B cell (primary cell): Measurements from ENCODE around the gene SPEF1. TPM values are rescaled to one million over a fixed set of nuclear protein-coding genes. Genes with fewer than 3 reads are reported as not detected.

Experiments
- ATAC-seq: fragments of 200-7000 bp; cut with Tn5 transposase; one replicate; pipeline ENCODE4 v1.10.0; 2021; ENCODE audit warnings: low read depth, mild to moderate bottlenecking, moderate number of reproducible peaks, moderate library complexity
- CTCF ChIA-PET: fragments of 350-600 bp; sonication (Branson Sonifier 250); formaldehyde crosslinking; loops from one replicate; lab custom pipeline; 2021; ENCODE audit warnings: antibody characterized with exemption, inconsistent platforms; lab: Charles Lee
- POLR2A ChIA-PET: fragments of 350-600 bp; sonication (Branson Sonifier 250); formaldehyde crosslinking; loops from one replicate; lab custom pipeline; 2021; ENCODE audit warnings: antibody characterized with exemption; lab: Charles Lee
- DNase-seq: peaks from one replicate; pipeline ENCODE4 v3.0.0; 2013
- H2AFZ ChIP-seq: 2 replicates; pipeline ENCODE4 v1.6.1; 2012; ENCODE audit warnings: mild to moderate bottlenecking, low read depth, low read length; ENCODE audit not compliant: insufficient read depth, poor library complexity, severe bottlenecking
- H3K27ac ChIP-seq, 2 donors: 1 replicate in 1 of 2; 2 replicates in 1 of 2; pipeline ENCODE4 v1.5.1; 2012 to 2013; ENCODE audit warnings: low read length in 2 of 2, mild to moderate bottlenecking in 2 of 2, moderate library complexity in 1 of 2
- H3K27me3 ChIP-seq, 4 experiments: fragments of 200-600 bp in 1 of 4; sonication (generic) in 1 of 4; replicated peaks in 1 of 4; 1 replicate in 2 of 4; 2 replicates in 2 of 4; pipeline versions ENCODE4 v1.6.1 to v1.7.0; 2013 to 2016; ENCODE audit warnings: low read length in 3 of 4, mild to moderate bottlenecking in 2 of 4, mixed read lengths in 1 of 4, moderate library complexity in 1 of 4; ENCODE audit not compliant: insufficient read depth in 4 of 4, control insufficient read depth in 3 of 4; ENCODE audit errors: control extremely low read depth in 1 of 4
- H3K36me3 ChIP-seq, 2 experiments: replicated peaks in 1 of 2; 1 replicate in 1 of 2; 2 replicates in 1 of 2; pipeline versions ENCODE4 v1.6.1 to v1.7.1; 2013; ENCODE audit warnings: low read length in 1 of 2; ENCODE audit not compliant: insufficient read depth in 2 of 2, control insufficient read depth in 1 of 2; ENCODE audit errors: control extremely low read depth in 1 of 2, extremely low read depth in 1 of 2
- H3K4me1 ChIP-seq, 2 donors: fragments of 200-600 bp in 1 of 2; sonication (generic) in 1 of 2; 1 replicate in 1 of 2; 2 replicates in 1 of 2; pipeline versions ENCODE4 v1.5.1 to v1.6.1; 2013 to 2017; ENCODE audit warnings: low read length in 2 of 2; ENCODE audit not compliant: control insufficient read depth in 2 of 2, insufficient read depth in 2 of 2
- H3K4me2 ChIP-seq: replicated peaks from 2 replicates; pipeline ENCODE3; 2012; ENCODE audit warnings: mild to moderate bottlenecking, low read depth, low read length; ENCODE audit not compliant: poor library complexity, severe bottlenecking
- H3K4me3 ChIP-seq, 5 experiments: fragments of 200-600 bp in 1 of 5; sonication (generic) in 1 of 5; 1 replicate in 3 of 5; 2 replicates in 2 of 5; pipeline versions ENCODE4 v1.5.1 to v1.7.0; 2011 to 2016; ENCODE audit warnings: low read length in 4 of 5, mild to moderate bottlenecking in 4 of 5, low read depth in 2 of 5, control low read depth in 1 of 5, moderate library complexity in 1 of 5; ENCODE audit not compliant: insufficient read depth in 1 of 5; ENCODE audit errors: control extremely low read depth in 1 of 5, extremely low read depth in 1 of 5
- H3K79me2 ChIP-seq: fragments of 200-600 bp; sonication (generic); one replicate; pipeline ENCODE4 v1.6.0; 2016; ENCODE audit warnings: low read length; ENCODE audit not compliant: control insufficient read depth, insufficient read depth
- H3K9ac ChIP-seq: fragments of 200-600 bp; sonication (generic); 2 replicates; pipeline ENCODE4 v1.6.1; 2017; ENCODE audit warnings: mild to moderate bottlenecking, low read length, moderate library complexity
- H3K9me3 ChIP-seq, 3 donors: one replicate each; pipeline versions ENCODE4 v1.6.1 to v1.7.1; 2013; ENCODE audit warnings: low read length in 2 of 3; ENCODE audit not compliant: control insufficient read depth in 2 of 3, insufficient read depth in 1 of 3; ENCODE audit errors: control extremely low read depth in 1 of 3
- H4K20me1 ChIP-seq: 2 replicates; pipeline ENCODE4 v1.6.0; 2012; ENCODE audit warnings: mild to moderate bottlenecking, low read length; ENCODE audit not compliant: insufficient read depth, control insufficient read depth, poor library complexity, severe bottlenecking
- H3K27ac Mint-ChIP-seq: one replicate; pipeline ENCODE4 v1.8.0; 2021; ENCODE audit warnings: mixed read lengths
- H3K27me3 Mint-ChIP-seq: one replicate; pipeline ENCODE4 v1.8.0; 2021; ENCODE audit warnings: mixed read lengths
- H3K4me1 Mint-ChIP-seq: one replicate; pipeline ENCODE4 v1.8.0; 2021; ENCODE audit warnings: mixed read lengths
- H3K4me3 Mint-ChIP-seq: one replicate; pipeline ENCODE4 v1.8.0; 2021; ENCODE audit warnings: mixed read lengths
- H3K9me3 Mint-ChIP-seq: one replicate; pipeline ENCODE4 v1.8.0; 2022; ENCODE audit warnings: mixed read lengths; ENCODE audit not compliant: insufficient read depth
- EZH2 ChIP-seq: IDR thresholded peaks from 2 replicates; pipeline ENCODE4 v1.6.1; 2012; ENCODE audit warnings: borderline replicate concordance, low read depth, mild to moderate bottlenecking, moderate library complexity, low read length; ENCODE audit not compliant: insufficient read depth, poor library complexity, severe bottlenecking
- WGBS: methylation state at CpG from one replicate; pipeline ENCODE4 v1.1.5; 2013; ENCODE audit warnings: missing lambda C conversion rate; ENCODE audit not compliant: insufficient coverage; 5-methylcytosine and 5-hydroxymethylcytosine counted together
- intact Hi-C: fragments of 100-400 bp; cut with micrococcal nuclease; formaldehyde crosslinking; loops from one replicate; pipeline ENCODE4 v1.10.0; 2022
- polyA plus RNA-seq: library from polyadenylated mRNA; depleted of rRNA; stranded (reverse); fragments of >200 nt; gene quantifications from 2 replicates; pipeline ENCODE4 v1.2.3, GENCODE V29; 2012
- total RNA-seq, 2 donors: library from RNA; stranded (reverse); fragments of 120-200 nt in 1 of 2; gene quantifications; 1 replicate in 1 of 2; 2 replicates in 1 of 2; pipeline versions ENCODE4 v1.2.3 to v1.2.4, GENCODE V29; 2013 to 2022
- TF ChIP-seq, protein P1 (sequence below): fragments of 200-600 bp; IDR thresholded peaks from one replicate; pipeline ENCODE4 v1.8.0; 2022; ENCODE audit warnings: antibody characterized with exemption, mild to moderate bottlenecking

The SPEF1 gene
- total and polyA plus RNA-seq, 2 donors (not counting 1 experiment from before 2014, with no cell fraction given), result not detected

- Histone ChIP-seq H3K9ac (no peak overlapping the region), H3K79me2 (no peaks in the 10 kb centered on the region), H4K20me1 (peaks cover 23% of the 10 kb centered on the region), H3K27me3 (peaks cover 0 to 15% (median 4%) of the 10 kb centered on the region in 4 experiments), H3K4me3 (no peak overlapping the region), H3K4me1 (peaks cover 30 to 43% of the 10 kb centered on the region in 2 donors), H3K9me3 (peaks cover 0 to 3% (median 0%) of the 10 kb centered on the region in 3 donors), H3K36me3 (peaks cover 0 to 2% of the 10 kb centered on the region in 2 experiments), H3K27ac (no peak overlapping the region), H3K4me2 (no peak overlapping the region), H2AFZ (no peak overlapping the region)
- WGBS, result 97% methylated on average over 3 of the region's 6 CpGs
- H3K27me3 Mint-ChIP-seq, result no peaks in the 10 kb centered on the region
- intact Hi-C loops, result no loop called here
- no peaks in the 10 kb centered on the region for H3K9me3 Mint-ChIP-seq
- ChIA-PET POLR2A (interaction anchor here (0.5 kb wide), 1 partner anchor 102 kb away, joined by 3 read pairs; no protein-coding TSS in a partner anchor), CTCF (no interaction called here)
- TF ChIP-seq EZH2, result no peak
- TF ChIP-seq, protein P1, sequence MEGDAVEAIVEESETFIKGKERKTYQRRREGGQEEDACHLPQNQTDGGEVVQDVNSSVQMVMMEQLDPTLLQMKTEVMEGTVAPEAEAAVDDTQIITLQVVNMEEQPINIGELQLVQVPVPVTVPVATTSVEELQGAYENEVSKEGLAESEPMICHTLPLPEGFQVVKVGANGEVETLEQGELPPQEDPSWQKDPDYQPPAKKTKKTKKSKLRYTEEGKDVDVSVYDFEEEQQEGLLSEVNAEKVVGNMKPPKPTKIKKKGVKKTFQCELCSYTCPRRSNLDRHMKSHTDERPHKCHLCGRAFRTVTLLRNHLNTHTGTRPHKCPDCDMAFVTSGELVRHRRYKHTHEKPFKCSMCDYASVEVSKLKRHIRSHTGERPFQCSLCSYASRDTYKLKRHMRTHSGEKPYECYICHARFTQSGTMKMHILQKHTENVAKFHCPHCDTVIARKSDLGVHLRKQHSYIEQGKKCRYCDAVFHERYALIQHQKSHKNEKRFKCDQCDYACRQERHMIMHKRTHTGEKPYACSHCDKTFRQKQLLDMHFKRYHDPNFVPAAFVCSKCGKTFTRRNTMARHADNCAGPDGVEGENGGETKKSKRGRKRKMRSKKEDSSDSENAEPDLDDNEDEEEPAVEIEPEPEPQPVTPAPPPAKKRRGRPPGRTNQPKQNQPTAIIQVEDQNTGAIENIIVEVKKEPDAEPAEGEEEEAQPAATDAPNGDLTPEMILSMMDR, result no peak
- no peak overlapping the region for H3K4me3 Mint-ChIP-seq
- H3K4me1 Mint-ChIP-seq, result peaks cover 49% of the 10 kb centered on the region
- DNase-seq, result no peak
- H3K27ac Mint-ChIP-seq, result no peak overlapping the region
- no peak for ATAC-seq
Observed at GRCh38 chr20:3782597-3782996, 1.3 kb upstream of the SPEF1 start.

DNA sequence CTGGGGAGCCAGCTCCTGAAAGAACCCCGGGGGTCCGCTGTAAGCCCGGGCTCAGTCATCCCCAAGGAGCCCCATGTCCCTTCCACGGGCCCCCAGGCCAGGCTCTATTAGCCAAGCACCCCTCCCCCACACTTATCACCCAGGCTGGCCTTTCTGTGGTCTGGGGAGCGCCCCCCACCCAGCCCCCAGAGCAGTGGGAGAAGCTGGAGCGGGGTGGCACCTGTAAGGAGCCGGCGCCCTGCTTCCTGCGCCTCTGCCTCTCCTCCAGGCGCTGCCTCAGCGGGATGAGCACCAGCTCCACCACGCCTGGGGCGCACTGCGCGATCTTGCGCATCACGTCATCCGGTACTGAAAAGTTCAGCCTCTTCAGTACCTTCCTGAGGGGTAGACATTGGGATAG, 2.3 kb downstream of the SPEF1 start:
- Histone ChIP-seq H3K9me3 (no peaks in the 10 kb centered on the region), H3K4me2 (peak overlapping the region; percentile 99), H2AFZ (no peak overlapping the region), H3K4me1 (peaks cover 29 to 36% of the 10 kb centered on the region in 2 donors), H3K79me2 (no peaks in the 10 kb centered on the region), H3K9ac (no peak overlapping the region), H3K36me3 (no peaks in the 10 kb centered on the region), H4K20me1 (peaks cover 5% of the 10 kb centered on the region), H3K4me3 (no peak overlapping the region), H3K27ac (no peak overlapping the region), H3K27me3 (peaks cover 0 to 15% (median 4%) of the 10 kb centered on the region in 4 experiments)
- Mint-ChIP-seq H3K9me3 (no peaks in the 10 kb centered on the region), H3K4me3 (peak overlapping the region; percentile 90), H3K27ac (no peak overlapping the region), H3K27me3 (no peaks in the 10 kb centered on the region), H3K4me1 (peaks cover 43% of the 10 kb centered on the region)
- CTCF ChIA-PET, result interaction anchor here (1.0 to 5.1 kb wide), 4 partner anchors 7 to 76 kb away, joined by 3 to 38 read pairs (median 7); partner anchors contain the start of genes ADISSP and CENPB
- no peak for TF ChIP-seq EZH2
- TF ChIP-seq, protein P1, result no peak
- POLR2A ChIA-PET, result interaction anchor here (0.6 to 1.5 kb wide), 2 partner anchors 11 to 21 kb away, joined by 7 read pairs; partner anchors contain the start of gene ADISSP
- intact Hi-C loops, result no loop called here
- WGBS, result 49% methylated on average over 15 of the region's 18 CpGs
- ATAC-seq (no peak), DNase-seq (no peak)
